ENCODE data around the gene MYOM1.

- TF ChIP-seq, protein P1, sequence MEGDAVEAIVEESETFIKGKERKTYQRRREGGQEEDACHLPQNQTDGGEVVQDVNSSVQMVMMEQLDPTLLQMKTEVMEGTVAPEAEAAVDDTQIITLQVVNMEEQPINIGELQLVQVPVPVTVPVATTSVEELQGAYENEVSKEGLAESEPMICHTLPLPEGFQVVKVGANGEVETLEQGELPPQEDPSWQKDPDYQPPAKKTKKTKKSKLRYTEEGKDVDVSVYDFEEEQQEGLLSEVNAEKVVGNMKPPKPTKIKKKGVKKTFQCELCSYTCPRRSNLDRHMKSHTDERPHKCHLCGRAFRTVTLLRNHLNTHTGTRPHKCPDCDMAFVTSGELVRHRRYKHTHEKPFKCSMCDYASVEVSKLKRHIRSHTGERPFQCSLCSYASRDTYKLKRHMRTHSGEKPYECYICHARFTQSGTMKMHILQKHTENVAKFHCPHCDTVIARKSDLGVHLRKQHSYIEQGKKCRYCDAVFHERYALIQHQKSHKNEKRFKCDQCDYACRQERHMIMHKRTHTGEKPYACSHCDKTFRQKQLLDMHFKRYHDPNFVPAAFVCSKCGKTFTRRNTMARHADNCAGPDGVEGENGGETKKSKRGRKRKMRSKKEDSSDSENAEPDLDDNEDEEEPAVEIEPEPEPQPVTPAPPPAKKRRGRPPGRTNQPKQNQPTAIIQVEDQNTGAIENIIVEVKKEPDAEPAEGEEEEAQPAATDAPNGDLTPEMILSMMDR (IDR thresholded peaks at IDR 0.05; ENCODE audit: extremely low read depth in 1 of 2, insufficient read depth in 1 of 2, low read depth in 1 of 2, low read length in 2 of 2): no peak
- no peak for TF ChIP-seq EZH2 (IDR thresholded peaks at IDR 0.05; ENCODE audit: borderline replicate concordance, low read depth, low read length, severe bottlenecking)
Measured at GRCh38 chr18:3236470-3236869, 16.7 kb upstream of the MYOM1 start.
